ENCODE results near the gene HIF1A.

Gene HIF1A

DNA sequence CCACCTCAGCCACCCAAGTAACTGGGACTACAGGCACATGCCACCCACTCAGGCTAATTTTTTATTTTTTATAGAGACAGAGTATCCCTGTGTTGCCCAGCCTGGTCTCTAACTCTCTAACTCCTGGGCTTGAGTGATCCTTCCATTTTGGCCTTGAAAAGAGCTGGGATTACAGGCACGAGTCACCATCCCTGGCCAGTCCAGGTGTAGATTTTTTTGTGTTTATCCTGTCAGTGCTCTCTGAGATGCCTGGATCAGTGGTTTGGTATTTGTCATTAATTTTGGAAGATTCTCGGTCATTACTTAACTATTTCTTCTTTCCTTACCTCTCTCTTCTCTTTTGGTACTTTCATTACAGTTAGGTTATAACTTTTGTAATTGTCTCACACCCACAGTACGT lies 5.3 kb upstream of the HIF1A start:
- no peaks in the 10 kb centered on the region for H3K36me3 ChIP-seq (ENCODE audit: insufficient read depth)
- H3K27me3 ChIP-seq (ENCODE audit: insufficient read depth, low read depth) = no peaks in the 10 kb centered on the region
- H3K4me3 ChIP-seq (IDR thresholded peaks at IDR 0.05; ENCODE audit: insufficient read depth, low read depth, low read length) = no peak overlapping the region
- H3K9ac ChIP-seq = no peak overlapping the region
- H3K4me1 ChIP-seq (ENCODE audit: low read depth, poor library complexity, severe bottlenecking) = no peaks in the 10 kb centered on the region
- no peak for TF ChIP-seq CTCF (conservative IDR thresholded peaks at IDR 0.05; ENCODE audit: low read depth, low read length)
- no peak overlapping the region for H3K27ac ChIP-seq
- no peaks in the 10 kb centered on the region; the same call in 1 of the 2 replicates for H4K20me1 ChIP-seq (ENCODE audit: insufficient read depth)
- H2AFZ ChIP-seq (ENCODE audit: low read depth) = no peak overlapping the region
- H3K4me2 ChIP-seq = no peak overlapping the region
- no peaks in the 10 kb centered on the region for H3K79me2 ChIP-seq (ENCODE audit: insufficient read depth, low read depth)

GRCh38 chr14:61690982-61691381 lies 4.3 kb upstream of the HIF1A start:
- no peaks in the 10 kb centered on the region for H3K27me3 ChIP-seq (ENCODE audit: insufficient read depth, low read depth)
- H3K4me2 ChIP-seq = no peak overlapping the region
- no peak overlapping the region for H2AFZ ChIP-seq (ENCODE audit: low read depth)
- H3K36me3 ChIP-seq (ENCODE audit: insufficient read depth) = no peaks in the 10 kb centered on the region
- H3K79me2 ChIP-seq (ENCODE audit: insufficient read depth, low read depth) = peaks cover 2% of the 10 kb centered on the region
- H3K4me1 ChIP-seq (ENCODE audit: low read depth, poor library complexity, severe bottlenecking) = no peaks in the 10 kb centered on the region
- H4K20me1 ChIP-seq (ENCODE audit: insufficient read depth) = no peaks in the 10 kb centered on the region; the same call in 1 of the 2 replicates
- H3K9ac ChIP-seq = no peak overlapping the region
- no peak overlapping the region for H3K4me3 ChIP-seq (IDR thresholded peaks at IDR 0.05; ENCODE audit: insufficient read depth, low read depth, low read length)
- no peak for TF ChIP-seq CTCF (conservative IDR thresholded peaks at IDR 0.05; ENCODE audit: low read depth, low read length)
- H3K27ac ChIP-seq = no peak overlapping the region

DNA sequence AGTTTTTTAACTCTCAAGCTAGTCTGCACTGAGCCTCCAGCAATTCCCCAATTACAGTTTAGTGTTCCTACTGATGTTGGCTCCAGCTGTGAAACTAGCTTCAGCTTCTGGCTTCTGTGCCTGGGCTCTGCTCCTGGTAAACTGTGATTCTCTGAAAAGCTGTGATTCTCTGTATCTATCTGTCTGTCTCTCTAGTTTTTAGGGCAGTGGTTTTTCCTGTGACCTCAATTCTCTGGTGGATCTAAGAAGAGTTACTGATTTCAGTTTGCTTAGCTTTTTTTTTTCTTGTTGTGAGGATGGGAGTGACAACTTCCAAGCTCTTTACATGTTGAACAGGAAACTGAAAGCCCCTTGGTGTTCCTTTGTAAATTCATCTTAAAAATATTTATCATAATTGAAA lies 3.8 kb upstream of the HIF1A start:
- no peaks in the 10 kb centered on the region for H3K36me3 ChIP-seq (ENCODE audit: insufficient read depth)
- no peaks in the 10 kb centered on the region for H3K4me1 ChIP-seq (ENCODE audit: low read depth, poor library complexity, severe bottlenecking)
- H3K4me2 ChIP-seq = no peak overlapping the region
- no peaks in the 10 kb centered on the region for H3K27me3 ChIP-seq (ENCODE audit: insufficient read depth, low read depth)
- no peak for TF ChIP-seq CTCF (conservative IDR thresholded peaks at IDR 0.05; ENCODE audit: low read depth, low read length)
- no peak overlapping the region for H3K4me3 ChIP-seq (IDR thresholded peaks at IDR 0.05; ENCODE audit: insufficient read depth, low read depth, low read length)
- H3K27ac ChIP-seq = no peak overlapping the region
- peaks cover 7% of the 10 kb centered on the region for H3K79me2 ChIP-seq (ENCODE audit: insufficient read depth, low read depth)
- H4K20me1 ChIP-seq (ENCODE audit: insufficient read depth) = no peaks in the 10 kb centered on the region; the same call in 1 of the 2 replicates
- no peak overlapping the region for H2AFZ ChIP-seq (ENCODE audit: low read depth)
- H3K9ac ChIP-seq = no peak overlapping the region

DNA sequence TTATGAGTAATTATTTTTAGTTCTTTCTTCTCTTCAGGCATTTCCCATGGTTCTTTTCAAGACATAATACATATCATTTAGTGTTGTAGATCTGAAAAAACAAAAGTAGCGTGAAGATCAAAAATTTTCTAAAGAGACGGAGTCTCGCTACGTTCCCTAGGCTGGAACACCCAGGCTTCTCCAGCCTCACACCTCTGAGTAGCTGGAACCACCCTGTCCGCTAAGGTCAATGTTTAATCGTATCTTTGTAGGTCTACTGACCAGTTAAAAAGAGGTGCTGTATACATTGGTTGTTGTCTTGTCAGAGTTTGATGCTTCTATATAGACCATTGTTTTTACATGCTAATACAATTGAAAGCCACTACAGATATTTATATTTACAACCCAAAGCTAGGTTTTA lies 1.3 kb upstream of the HIF1A start:
- Histone ChIP-seq H3K4me2 (peak overlapping the region; percentile 63; the same call in 1 of the 2 replicates), H3K79me2 (ENCODE audit: insufficient read depth, low read depth) (peaks cover 33% of the 10 kb centered on the region), H3K9ac (no peak overlapping the region), H3K27me3 (ENCODE audit: insufficient read depth, low read depth) (no peaks in the 10 kb centered on the region), H3K4me3 (IDR thresholded peaks at IDR 0.05; ENCODE audit: insufficient read depth, low read depth, low read length) (no peak overlapping the region), H2AFZ (ENCODE audit: low read depth) (peak overlapping the region; percentile 82; the same call in 1 of the 2 replicates), H3K4me1 (ENCODE audit: low read depth, poor library complexity, severe bottlenecking) (peaks cover 10% of the 10 kb centered on the region), H3K36me3 (ENCODE audit: insufficient read depth) (no peaks in the 10 kb centered on the region), H3K27ac (no peak overlapping the region), H4K20me1 (ENCODE audit: insufficient read depth) (peaks cover 4% of the 10 kb centered on the region; the same call in 1 of the 2 replicates)
- no peak for TF ChIP-seq CTCF (conservative IDR thresholded peaks at IDR 0.05; ENCODE audit: low read depth, low read length)
